Ramos (cell line): ENCODE results near the gene ZNF423.
"Not testable (repeated sequence)": the region's sequence is repeated elsewhere in the genome, so short reads cannot be mapped to it uniquely, and the experiment has no call there.

Experiments
- in situ Hi-C: fragments of 300-500 bp; cut with MboI; formaldehyde crosslinking; loops from one replicate; pipeline ENCODE4 v1.14.3; 2022; ENCODE audit warnings: low sequenced_read_pairs; ENCODE audit not compliant: unreplicated experiment

ZNF423 gene

DNA sequence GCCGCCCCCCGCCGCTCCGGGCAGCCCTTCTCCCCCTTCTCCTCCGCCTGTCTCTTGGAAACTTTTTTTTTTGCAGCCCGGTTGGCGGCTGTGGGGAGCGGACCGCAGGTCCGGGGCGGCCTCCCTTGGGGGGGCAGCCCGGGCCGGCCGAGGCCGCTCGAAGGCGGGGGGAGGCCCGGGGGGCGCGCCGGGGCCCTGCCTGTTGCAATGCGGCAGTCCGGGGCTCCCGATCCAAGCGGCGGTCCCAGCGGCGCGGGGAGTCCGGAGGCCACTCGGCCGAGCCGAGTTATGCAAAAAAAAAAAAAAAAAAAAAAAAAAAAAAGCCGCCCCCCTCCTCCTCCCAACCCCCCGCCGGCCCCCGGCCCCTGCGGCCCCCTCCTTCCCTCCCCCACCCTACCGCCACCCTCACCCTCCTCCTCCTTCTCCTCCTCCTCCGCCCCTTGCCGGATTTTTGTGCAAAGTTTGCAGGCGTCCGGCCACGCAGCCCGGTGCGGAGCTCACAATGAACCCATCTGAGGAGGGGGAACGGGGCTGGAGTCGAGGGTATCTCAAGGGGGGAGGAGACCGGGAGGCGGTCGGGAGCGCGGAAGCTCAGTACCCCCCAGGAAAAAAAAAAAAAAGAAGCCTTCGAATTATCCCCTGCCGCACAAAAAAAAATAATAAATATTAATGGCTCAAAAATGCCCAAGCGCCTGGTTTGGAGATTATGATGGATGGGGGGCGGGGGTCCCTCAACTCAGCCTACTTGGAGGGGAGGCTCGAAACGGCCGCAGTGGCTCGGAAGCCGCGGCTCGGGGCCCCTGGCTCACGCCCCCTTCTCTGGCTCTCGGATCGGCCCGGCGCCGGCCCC lies at the start of gene ZNF423:
TSS of gene ZNF423 (minus strand) at position 291 of the 850 bp plus-strand sequence. CDS start 338 bp downstream, outside the sequence.
- in situ Hi-C loops: no loop called here

DNA sequence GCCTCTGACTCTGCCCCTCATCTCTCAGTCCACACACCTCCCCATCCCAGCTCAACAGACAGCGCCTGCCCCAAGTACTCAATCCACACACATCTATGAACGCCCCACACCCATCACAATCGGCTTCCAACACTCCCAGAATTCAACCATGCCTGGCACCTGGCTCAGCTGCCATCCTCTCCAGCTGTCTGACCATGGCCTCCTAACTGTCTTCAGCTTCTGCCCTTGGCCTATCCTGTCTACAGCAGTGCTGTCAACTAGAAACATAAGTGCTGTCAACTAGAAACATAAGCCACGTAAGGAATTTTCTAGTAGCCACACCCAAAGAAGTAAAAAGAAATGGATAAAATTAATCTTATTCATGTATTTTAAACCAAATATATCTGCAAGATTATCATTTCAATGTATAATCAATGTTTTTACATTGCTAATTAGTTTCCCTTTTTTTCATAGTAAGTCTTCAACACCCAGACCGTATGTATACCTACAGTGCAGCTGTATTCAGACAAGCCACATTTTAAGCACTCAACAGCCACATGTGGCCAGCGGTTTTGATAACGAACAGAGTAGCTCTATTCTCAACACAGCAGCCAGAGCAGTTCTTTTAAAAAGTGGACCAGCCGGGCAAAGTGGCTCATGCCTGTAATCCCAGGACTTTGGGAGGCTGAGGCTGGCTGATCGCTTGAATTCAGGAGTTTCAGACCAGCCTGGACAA lies 48.6 kb upstream of the ZNF423 start:
- in situ Hi-C loops: no loop called here

DNA sequence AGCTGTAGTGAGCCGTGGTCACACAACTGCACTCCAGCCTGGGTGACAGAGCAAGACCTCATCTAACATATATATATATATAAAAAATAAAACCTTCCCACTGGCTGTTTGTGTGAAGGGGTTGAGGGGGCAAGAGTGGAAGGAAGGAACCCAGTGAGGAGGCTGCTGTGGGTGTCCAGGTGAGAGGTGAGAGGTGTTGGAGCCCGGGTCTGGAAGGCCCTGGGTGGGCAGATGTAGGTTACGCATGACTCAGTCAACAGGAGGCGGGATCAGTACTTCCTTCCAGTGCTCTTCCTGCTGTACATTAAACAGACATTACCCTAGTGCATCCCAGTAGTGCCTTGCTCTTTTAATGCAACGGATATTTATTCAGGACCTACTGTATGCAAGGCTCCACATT lies 47.0 kb upstream of the ZNF423 start:
- in situ Hi-C loops: no loop called here

DNA sequence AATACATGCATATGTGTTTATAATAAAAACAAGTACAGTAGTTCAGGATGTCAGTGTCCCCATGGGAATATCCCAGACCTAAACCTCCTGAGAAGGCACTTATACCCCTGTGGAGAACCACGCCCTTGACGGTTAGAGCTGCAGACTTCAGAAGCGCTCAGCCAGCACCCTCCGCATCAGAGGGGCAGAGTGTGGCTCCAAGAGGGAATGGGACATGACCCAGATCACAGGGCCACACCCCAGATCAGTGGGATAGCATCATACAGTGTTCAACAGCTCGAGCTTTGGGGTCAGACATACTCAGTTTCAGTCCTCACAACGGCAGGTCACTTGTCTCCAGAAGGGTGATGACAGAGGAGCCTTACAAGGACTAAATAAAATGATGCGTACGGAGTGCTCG lies 45.8 kb upstream of the ZNF423 start:
- in situ Hi-C loops: no loop called here

DNA sequence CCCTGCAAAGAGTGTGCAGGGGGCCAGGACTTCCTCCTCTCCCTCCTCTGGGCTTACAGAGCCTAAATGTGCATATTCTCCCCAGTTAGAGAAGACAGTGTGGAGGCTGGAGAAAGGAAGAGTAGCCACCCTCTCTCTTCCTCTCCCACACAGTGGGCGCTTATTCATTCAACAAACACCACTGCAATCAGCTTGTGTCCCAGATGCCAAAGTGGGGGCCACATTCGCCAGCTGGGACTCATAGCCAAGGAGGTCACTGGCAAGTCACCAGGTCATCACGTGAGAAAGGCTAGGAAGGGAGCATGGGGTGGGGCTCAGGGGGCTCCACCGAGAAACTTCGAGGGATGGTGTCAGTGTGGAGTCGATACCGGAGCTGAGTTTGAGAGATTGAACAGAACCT lies 45.0 kb upstream of the ZNF423 start:
- in situ Hi-C loops: no loop called here

DNA sequence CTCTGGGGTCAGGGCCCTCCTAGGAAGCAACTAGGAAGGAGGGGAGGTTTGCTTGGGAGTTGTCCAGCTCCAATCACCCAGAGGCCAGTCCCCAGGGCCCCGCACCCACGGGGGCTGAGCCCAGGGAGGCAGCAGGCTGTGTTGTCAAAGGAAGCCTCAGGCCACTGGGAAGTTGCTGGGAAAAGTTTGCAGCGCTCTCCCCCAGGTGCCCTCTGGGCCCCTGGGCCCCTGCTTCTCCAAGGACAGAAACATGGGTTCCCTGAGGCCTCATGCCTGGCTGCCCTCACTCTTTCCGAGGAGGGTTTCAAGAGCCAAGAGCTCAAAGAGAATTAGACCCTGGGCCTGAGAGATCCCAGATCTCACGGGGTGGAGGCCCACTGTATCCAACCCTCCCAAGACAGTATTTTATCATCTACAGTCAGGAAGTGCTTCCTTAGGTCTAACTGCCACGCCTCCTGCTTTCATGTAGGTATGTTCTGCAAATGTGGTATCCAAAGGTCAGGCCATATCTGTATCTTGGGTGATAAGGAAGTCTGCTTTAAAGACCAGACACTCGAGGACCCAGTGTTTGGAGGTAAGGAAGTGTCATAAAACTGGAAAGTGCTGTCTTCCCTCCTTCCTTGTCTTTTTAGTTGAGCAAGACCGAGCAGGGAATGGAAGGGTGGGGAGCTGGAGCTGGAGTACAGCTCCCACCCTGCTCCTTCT lies 44.2 kb upstream of the ZNF423 start:
- in situ Hi-C loops: no loop called here

DNA sequence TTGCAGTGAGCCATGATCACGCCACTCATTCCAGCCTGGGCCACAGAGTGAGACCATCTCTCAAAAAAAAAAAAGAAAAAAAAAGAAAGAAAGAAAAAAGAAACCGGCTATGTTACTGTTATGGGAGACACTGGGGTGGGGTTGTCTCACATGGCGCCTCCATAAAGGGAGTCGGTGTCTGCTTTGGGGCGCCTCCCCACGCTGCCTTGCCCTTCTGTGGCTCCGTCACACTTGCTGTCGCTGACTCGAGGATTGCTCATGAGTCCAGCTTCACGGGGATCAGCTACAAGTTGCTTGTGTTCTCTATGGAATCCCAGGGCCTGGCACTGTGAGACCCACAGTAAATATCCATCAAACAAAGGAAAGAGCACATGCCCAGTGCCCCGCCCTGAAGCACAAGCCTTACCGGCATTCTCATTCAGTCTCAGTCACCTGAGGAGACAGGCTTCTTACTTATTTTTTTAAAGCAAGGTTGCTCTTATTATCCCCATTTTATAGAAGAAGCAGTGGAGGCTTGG lies 40.6 kb upstream of the ZNF423 start:
- in situ Hi-C loops: no loop called here

DNA sequence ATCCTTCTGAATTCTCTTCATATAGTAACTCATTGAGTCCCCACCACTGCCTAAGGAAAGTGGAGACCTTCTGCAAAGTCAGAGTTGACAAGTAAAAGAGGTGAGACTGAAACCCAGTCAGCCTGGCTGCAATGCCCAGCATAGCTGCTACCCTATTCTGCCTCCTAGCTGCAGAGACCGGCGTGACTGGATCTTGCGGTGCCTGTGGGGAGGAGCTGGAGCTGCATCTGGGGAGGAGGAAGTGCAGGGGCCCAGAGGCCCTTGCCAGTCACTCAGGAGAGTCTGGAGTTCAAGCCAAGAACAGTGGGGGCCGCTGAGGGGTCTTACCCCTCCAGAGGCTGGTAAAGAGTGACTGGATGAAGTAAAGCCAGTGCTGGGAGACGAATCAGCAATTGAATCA lies 35.0 kb upstream of the ZNF423 start:
- in situ Hi-C loops: no loop called here

DNA sequence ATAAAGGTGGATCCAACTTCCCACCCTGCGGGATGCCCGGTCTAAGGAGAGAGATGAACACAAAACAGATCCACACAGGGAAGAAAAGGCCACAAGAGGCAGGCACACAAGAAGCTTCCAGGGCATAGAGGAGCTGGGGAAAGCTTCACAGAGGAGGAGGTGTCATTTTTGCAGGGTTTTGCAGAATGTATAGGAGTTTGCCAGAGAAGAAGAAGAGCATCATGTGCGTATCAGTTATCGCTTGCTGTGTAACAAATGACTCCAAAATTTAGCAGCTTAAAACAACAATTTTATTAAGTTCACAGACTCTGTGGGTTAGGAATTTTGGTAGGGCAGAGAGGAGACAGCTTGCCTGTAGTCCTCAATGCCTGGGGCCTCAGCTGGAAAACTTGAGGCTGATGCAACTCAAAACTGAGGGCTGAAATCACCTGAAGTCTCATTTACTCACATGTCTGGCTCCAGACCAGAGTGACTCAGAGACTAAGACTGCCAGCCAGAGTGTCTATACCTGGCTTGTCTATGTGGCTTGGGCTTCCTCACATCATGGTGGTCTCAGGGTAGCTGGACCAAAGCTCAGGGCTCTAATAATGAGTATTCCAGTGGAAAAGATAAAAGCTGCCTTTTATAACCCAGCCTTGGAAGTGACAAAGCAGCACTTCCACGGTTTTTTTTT lies 33.9 kb upstream of the ZNF423 start:
- in situ Hi-C loops: no loop called here

DNA sequence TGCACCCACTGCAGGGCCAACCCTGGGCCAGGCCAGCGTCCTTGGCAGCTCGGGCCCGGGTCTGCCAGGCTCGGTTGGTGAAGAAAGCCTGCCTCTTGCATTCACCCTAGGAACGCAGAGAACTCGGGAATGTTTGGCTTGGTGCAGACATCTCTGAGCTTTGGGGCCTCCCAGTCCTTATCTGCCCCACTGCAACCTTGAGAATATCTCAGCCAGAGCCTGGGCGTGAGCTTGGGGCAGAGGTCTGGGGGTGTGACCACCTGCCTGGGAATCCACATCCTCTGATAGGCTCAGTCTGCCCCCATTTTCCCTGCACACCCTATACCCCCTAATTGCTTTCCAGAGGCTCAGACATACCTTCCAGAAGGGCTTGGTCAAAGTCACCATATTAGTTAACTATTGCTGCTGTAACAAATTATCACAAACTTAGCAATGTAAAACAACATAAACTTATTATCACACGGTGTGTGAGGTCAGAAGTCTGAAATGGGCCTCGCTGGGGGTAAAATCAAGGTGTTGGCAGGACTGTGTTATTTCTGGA lies 30.7 kb upstream of the ZNF423 start:
- in situ Hi-C loops: no loop called here

DNA sequence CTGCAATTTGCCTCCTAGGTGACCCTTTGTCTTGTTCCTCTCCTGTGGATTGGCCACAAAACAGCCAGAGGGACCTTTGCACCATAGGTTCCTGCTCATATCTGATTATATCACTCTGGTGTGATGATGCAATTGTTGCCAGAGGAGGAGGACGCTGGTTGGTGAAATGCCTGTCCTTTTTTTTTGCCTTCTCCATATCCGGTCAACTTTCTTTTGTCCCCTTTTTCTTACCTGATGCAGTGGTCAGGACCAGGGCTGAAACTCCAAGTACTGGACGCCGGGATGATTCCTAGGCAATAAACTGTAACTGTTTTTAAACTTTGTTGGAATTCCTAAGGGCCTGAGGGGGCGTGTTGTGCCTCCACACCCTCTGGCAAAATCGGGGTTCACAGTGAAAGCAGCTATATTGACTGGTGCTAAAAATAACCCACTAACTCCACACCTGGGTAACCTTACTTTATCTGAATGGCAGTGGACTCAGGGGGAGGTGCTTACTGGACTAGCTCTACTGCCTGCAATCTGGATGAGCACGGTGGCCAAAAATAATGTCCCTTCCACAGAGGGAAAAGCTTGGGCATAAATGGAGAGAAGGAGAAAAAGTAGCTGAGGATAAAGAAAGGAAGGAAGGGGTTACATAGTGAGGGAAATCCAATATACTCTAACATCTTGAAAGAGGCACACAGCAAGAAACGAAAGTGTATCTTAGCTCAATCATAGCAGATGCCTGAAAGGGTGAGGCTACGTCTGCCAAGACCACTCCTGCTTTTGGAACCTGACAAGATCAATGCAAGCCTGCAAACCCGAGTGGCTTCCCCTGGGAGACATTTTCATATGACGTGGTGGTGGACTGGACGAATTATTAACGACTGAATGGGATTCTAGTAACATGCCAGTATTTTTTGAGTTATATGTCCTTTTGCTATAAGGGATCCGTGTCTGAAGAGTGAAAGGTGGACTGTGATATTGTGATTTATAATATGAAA lies 28.4 kb upstream of the ZNF423 start:
- in situ Hi-C loops: no loop called here

DNA sequence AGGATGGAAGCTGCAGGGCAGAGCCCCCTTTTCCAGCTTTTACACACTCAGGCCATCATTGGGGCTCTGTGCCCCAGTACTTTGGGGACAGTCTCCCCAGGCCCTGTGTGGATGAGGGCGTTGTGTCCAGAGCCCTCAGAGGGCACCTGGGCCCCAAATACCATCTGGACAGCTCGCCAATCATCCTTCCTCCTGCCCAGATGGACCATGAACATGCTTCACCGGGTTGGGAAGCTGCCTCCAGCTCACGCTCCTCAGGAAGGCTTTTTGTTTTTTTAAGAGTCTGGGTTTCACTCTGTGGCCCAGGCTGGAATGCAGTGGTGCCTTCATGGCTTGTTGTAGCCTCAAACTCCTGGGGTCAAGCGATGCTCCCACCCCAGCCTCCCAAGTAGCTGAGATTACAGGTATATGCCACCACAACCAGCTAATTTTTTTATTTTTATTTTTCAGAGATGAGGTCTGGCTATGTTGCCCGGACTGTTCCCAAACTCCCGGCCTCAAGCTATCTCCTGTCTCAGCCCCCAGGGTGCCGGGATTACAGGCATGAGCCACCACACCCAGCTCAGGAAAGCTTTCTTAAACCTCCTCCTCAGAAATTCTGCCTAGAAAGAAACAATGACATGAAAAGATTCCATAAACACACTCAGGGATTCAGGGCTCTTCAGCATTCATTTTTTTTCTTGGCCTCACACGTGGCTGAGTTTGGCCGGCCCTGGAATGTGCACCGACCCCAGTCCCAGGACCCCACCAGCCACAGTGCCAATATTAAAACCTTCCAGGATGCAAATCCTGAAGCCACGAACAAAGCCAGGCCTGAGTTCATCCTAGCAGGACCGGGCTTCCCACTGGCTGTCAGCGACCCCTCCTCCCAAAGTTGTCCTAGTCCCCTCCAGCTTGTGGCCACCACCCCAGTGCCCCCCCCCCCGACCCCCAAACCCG lies 27.4 kb upstream of the ZNF423 start:
- in situ Hi-C loops: no loop called here

DNA sequence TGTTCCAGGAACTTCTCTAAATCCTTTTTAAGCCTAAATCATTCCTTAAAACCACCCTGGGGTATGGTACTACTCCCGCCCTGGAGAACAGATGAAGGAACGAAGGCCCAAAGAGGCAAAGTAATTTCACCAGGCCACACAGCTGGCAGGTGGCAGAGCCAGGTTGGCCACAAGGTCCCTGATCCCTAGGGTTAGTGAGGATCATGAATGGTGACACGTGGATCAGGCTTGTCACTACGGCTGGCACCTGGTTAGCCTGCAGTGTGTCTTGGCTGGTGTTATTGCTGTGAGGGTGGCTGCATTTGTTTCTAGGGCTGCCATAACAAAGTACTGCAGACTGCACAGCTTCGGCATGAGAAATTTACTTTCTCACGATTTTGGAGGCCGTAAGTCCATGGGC lies 26.0 kb upstream of the ZNF423 start:
- in situ Hi-C loops: no loop called here

DNA sequence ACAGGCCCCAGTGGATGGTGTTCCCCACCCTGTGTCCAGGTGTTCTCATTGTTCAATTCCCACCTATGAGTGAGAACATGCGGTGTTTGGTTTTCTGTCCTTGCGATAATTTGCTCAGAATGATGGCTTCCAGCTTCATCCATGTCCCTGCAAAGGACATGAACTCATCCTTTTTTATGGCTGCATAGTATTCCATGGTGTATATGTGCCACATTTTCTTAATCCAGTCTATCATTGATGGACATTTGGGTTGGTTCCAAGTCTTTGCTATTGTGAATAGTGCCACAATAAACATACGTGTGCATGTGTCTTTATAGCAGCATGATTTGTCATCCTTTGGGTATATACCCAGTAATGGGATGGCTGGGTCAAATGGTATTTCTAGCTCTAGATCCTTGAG lies 22.6 kb upstream of the ZNF423 start:
- in situ Hi-C loops: not testable (repeated sequence)

DNA sequence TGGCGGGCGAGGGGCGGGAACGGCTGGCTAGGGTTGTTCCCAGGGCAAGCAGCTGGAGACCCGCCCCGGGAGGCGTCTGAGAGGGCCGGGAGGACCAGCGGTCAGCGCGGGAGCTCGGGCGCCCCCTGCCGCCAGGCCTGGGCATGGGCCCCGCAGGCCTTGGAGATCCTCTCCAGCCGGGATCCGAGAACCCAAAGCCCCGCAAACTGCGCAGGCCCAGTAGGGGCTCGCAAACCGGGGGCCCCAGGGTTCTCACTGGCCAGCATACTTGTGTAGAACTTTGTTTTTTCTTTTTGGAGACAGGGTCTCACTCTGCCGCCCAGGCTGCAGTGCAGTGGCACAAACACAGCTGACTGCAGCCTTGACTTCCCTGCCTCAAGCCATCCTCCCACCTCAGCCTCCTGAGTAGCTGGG lies 20.8 kb upstream of the ZNF423 start:
- in situ Hi-C loops: no loop called here

DNA sequence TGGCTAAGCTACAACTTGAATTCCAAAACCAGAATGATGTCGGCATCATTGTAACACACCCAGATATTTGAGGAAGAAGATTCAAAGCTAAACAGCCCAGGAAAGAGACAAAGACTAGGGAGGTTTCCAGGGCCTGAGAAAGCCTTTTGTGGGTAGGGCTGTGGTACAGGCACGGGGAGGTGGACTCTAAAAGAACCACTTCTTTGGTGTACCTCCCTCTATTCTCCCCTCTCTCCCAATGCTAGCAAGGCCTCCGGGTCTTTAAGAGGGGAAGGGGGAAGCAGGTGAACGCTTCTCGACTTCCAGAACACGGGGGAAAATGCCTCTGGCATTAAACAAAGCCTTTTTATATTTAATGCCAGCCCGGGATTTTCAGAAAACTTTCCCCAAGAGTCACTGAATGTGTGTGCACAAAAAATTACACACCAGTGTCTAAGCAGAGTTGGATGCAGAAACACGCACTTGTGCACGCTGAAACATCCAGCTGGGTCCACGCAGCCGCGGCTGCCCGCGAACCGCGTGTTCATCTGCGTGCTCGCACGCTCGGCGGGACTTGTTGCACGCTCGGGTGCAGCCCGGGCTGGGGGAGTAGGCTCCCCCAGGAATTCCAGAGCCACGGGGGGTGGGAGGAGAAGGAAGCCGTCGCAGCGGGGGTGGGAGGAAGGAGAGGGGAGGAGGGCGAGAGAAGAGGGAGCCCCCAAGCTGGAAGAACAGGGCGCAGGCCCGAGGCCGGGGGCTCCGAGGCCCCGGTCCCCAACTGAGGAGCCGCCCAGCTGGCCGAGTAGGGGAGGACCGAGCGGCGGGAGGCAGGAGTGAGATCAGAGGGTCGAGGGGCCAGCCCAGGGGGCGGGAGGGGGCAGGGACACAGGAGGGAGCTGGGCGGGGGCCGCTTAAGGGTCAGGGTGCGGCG lies 20.1 kb upstream of the ZNF423 start:
- in situ Hi-C loops: no loop called here
